CD14-positive monocyte (primary cell): ENCODE measurements around the gene SPAG8. TPM values are rescaled to one million over a fixed set of nuclear protein-coding genes. Genes with fewer than 3 reads are reported as not detected.

Source experiments
- DNase-seq, 3 donors: peaks; one replicate each; pipeline ENCODE4 v3.0.0-alpha.2; 2011 to 2022
- H2AFZ ChIP-seq: 2 replicates; pipeline ENCODE4 v1.6.0; 2012; ENCODE audit warnings: mild to moderate bottlenecking, low read depth, low read length, inconsistent platforms; ENCODE audit not compliant: insufficient read depth, poor library complexity, severe bottlenecking
- H3K27ac ChIP-seq, 2 donors: 1 replicate in 1 of 2; 2 replicates in 1 of 2; pipeline ENCODE4 v1.5.1; 2012 to 2013; ENCODE audit warnings: low read length in 2 of 2, control low read depth in 1 of 2, inconsistent platforms in 1 of 2, low read depth in 1 of 2, mild to moderate bottlenecking in 1 of 2
- H3K27me3 ChIP-seq, 2 donors: one replicate each; pipeline versions ENCODE4 v1.6.0 to v1.6.1; 2011 to 2013; ENCODE audit warnings: low read length in 2 of 2; ENCODE audit not compliant: control insufficient read depth in 2 of 2, insufficient read depth in 2 of 2
- H3K36me3 ChIP-seq, 2 donors: replicated peaks in 1 of 2; 1 replicate in 1 of 2; 2 replicates in 1 of 2; pipeline versions ENCODE4 v1.5.1 to v1.6.1; 2012 to 2013; ENCODE audit warnings: low read length in 2 of 2, control low read depth in 1 of 2, inconsistent platforms in 1 of 2, mild to moderate bottlenecking in 1 of 2; ENCODE audit not compliant: insufficient read depth in 2 of 2, control insufficient read depth in 1 of 2
- H3K4me1 ChIP-seq, 2 donors: 1 replicate in 1 of 2; 2 replicates in 1 of 2; pipeline versions ENCODE4 v1.5.1 to v1.6.1; 2012 to 2013; ENCODE audit warnings: low read length in 2 of 2, control low read depth in 1 of 2, inconsistent platforms in 1 of 2, mild to moderate bottlenecking in 1 of 2, moderate library complexity in 1 of 2; ENCODE audit not compliant: insufficient read depth in 2 of 2, control insufficient read depth in 1 of 2
- H3K4me2 ChIP-seq: replicated peaks from 2 replicates; pipeline ENCODE3; 2012; ENCODE audit warnings: low read length, moderate library complexity, mild to moderate bottlenecking; ENCODE audit not compliant: poor library complexity, severe bottlenecking; ENCODE audit errors: extremely low read depth
- H3K4me3 ChIP-seq, 3 experiments: fragments of 200-600 bp in 1 of 3; sonication (generic) in 1 of 3; replicated peaks in 1 of 3; 1 replicate in 2 of 3; 2 replicates in 1 of 3; pipeline ENCODE4 v1.5.1; 2011 to 2013; ENCODE audit warnings: low read length in 3 of 3, mild to moderate bottlenecking in 3 of 3, control low read depth in 2 of 3, low read depth in 2 of 3, inconsistent platforms in 1 of 3, moderate library complexity in 1 of 3
- H3K79me2 ChIP-seq: 2 replicates; pipeline ENCODE4 v1.6.0; 2012; ENCODE audit warnings: mild to moderate bottlenecking, control low read depth, inconsistent platforms, low read length, moderate library complexity; ENCODE audit not compliant: insufficient read depth
- H3K9ac ChIP-seq: 2 replicates; pipeline ENCODE4 v1.6.0; 2017; ENCODE audit warnings: low read length, mild to moderate bottlenecking; ENCODE audit not compliant: insufficient read depth, poor library complexity, severe bottlenecking
- H3K9me3 ChIP-seq, 2 donors: replicated peaks in 1 of 2; 1 replicate in 1 of 2; 2 replicates in 1 of 2; pipeline versions ENCODE4 v1.5.1 to v1.6.1; 2012 to 2013; ENCODE audit warnings: low read length in 2 of 2, control low read depth in 1 of 2; ENCODE audit not compliant: control insufficient read depth in 1 of 2, insufficient read depth in 1 of 2
- H4K20me1 ChIP-seq: 2 replicates; pipeline ENCODE4 v1.6.0; 2012; ENCODE audit warnings: mild to moderate bottlenecking, low read length, control low read depth, moderate library complexity; ENCODE audit not compliant: insufficient read depth
- H3K27ac Mint-ChIP-seq, 7 donors: one replicate each; pipeline ENCODE4 v1.8.0; 2020; ENCODE audit warnings: mild to moderate bottlenecking in 7 of 7, mixed read lengths in 7 of 7, moderate library complexity in 6 of 7, inconsistent platforms in 2 of 7
- H3K27me3 Mint-ChIP-seq, 3 donors: one replicate each; pipeline ENCODE4 v1.8.0; 2021 to 2022; ENCODE audit warnings: low read depth in 3 of 3, mild to moderate bottlenecking in 3 of 3, mixed read lengths in 3 of 3, moderate library complexity in 3 of 3, inconsistent platforms in 1 of 3
- H3K36me3 Mint-ChIP-seq, 2 donors: one replicate each; pipeline ENCODE4 v1.8.0; 2020; ENCODE audit warnings: mixed read lengths in 2 of 2, inconsistent platforms in 1 of 2, mild to moderate bottlenecking in 1 of 2
- H3K4me1 Mint-ChIP-seq: one replicate; pipeline ENCODE4 v1.8.0; 2020; ENCODE audit warnings: mild to moderate bottlenecking, mixed read lengths
- H3K4me3 Mint-ChIP-seq, 2 donors: one replicate each; pipeline ENCODE4 v1.8.0; 2020; ENCODE audit warnings: mild to moderate bottlenecking in 2 of 2, mixed read lengths in 2 of 2, moderate library complexity in 1 of 2
- H3K9me3 Mint-ChIP-seq, 7 donors: one replicate each; pipeline ENCODE4 v1.8.0; 2020 to 2022; ENCODE audit warnings: mixed read lengths in 7 of 7, mild to moderate bottlenecking in 6 of 7, moderate library complexity in 6 of 7, inconsistent platforms in 2 of 7
- CTCF ChIP-seq: fragments of 200-600 bp; IDR thresholded peaks from one replicate; pipeline ENCODE4 v1.8.0; 2022; ENCODE audit warnings: antibody characterized with exemption, mild to moderate bottlenecking
- WGBS: methylation state at CpG from one replicate; pipeline ENCODE4 v1.1.5; 2013; ENCODE audit warnings: missing lambda C conversion rate; ENCODE audit not compliant: insufficient coverage; 5-methylcytosine and 5-hydroxymethylcytosine counted together
- intact Hi-C, 2 donors: fragments of 100-400 bp; cut with micrococcal nuclease; formaldehyde crosslinking; loops; one replicate each; pipeline versions ENCODE4 v1.15.0 to v1.15.1; 2023
- polyA plus RNA-seq, 3 donors: library from polyadenylated mRNA; depleted of rRNA in 1 of 3; unstranded in 2 of 3; stranded (reverse) in 1 of 3; fragments of 300-500 nt in 2 of 3; fragments of >200 nt in 1 of 3; fragmentation: Illumina TruSeq in 2 of 3; gene quantifications; 1 replicate in 2 of 3; 2 replicates in 1 of 3; pipeline ENCODE4 v1.2.3, GENCODE V29; 2012 to 2021

Gene SPAG8
- polyA plus RNA-seq, 3 donors: 0.52 to 2.9 (median 0.68) TPM

GRCh38 chr9:35816708-35817107, 4.6 kb upstream of the SPAG8 start:
- intact Hi-C loops: loop anchor here in 1 of 2 donors (10.0 kb wide), 1 partner anchor 212 kb away; the partner anchor contains the start of gene TESK1
- peaks cover 4% of the 10 kb centered on the region for H3K79me2 ChIP-seq
- Mint-ChIP-seq H3K36me3 (no peaks in the 10 kb centered on the region), H3K27me3 (peaks cover 3 to 8% (median 6%) of the 10 kb centered on the region in 3 donors), H3K4me3 (no peak overlapping the region), H3K4me1 (peaks cover 28% of the 10 kb centered on the region), H3K9me3 (no peaks in the 10 kb centered on the region), H3K27ac (no peak overlapping the region)
- DNase-seq: no peak
- H3K4me2 ChIP-seq: no peak overlapping the region
- H3K36me3 ChIP-seq: no peaks in the 10 kb centered on the region
- H3K4me3 ChIP-seq: no peak overlapping the region
- 100% methylated on average over 1 of the region's 1 CpG for WGBS
- no peak overlapping the region for H3K9ac ChIP-seq
- no peak for TF ChIP-seq CTCF
- H3K9me3 ChIP-seq: no peaks in the 10 kb centered on the region
- H2AFZ ChIP-seq: no peak overlapping the region
- H3K27ac ChIP-seq: no peak overlapping the region
- H3K27me3 ChIP-seq: no peaks in the 10 kb centered on the region
- H4K20me1 ChIP-seq: no peaks in the 10 kb centered on the region
- H3K4me1 ChIP-seq: peaks cover 29 to 38% of the 10 kb centered on the region in 2 donors

- no peak for TF ChIP-seq CTCF
- Mint-ChIP-seq H3K9me3 (no peaks in the 10 kb centered on the region), H3K4me3 (peak within 1 kb of the TSS; percentile 88 to 94), H3K27me3 (peaks cover 3 to 9% (median 5%) of the 10 kb centered on the region in 3 donors), H3K4me1 (peaks cover 34% of the 10 kb centered on the region), H3K36me3 (peaks cover 0 to under 1% of the 10 kb centered on the region in 2 donors), H3K27ac (peak within 1 kb of the TSS; percentile 84 to 95 (median 93))
- no peaks in the 10 kb centered on the region for H3K9me3 ChIP-seq
- H4K20me1 ChIP-seq: no peaks in the 10 kb centered on the region
- peak within 1 kb of the TSS; percentile 78 to 90 (median 88) for H3K4me3 ChIP-seq
- no peaks in the 10 kb centered on the region for H3K36me3 ChIP-seq
- peak within 1 kb of the TSS; percentile 70 to 80 for H3K27ac ChIP-seq
- H3K9ac ChIP-seq: peak within 1 kb of the TSS; percentile 71
- no peaks in the 10 kb centered on the region for H3K27me3 ChIP-seq
- peaks cover 35 to 44% of the 10 kb centered on the region in 2 donors for H3K4me1 ChIP-seq
- DNase-seq: peak; percentile 91 to 96 (median 92)
- peak within 1 kb of the TSS; percentile 99 for H2AFZ ChIP-seq
- 0% methylated on average over 43 of the region's 52 CpGs for WGBS
- intact Hi-C loops: loop anchor here (5.0 to 10.0 kb wide), 2 partner anchors 168 to 210 kb away; partner anchors contain the start of gene TESK1 (in 1 of the 2)
- H3K79me2 ChIP-seq: peaks cover 4% of the 10 kb centered on the region
- H3K4me2 ChIP-seq: peak within 1 kb of the TSS; percentile 94
Measured at GRCh38 chr9:35814841-35815543, 2.9 kb upstream of the SPAG8 start, which contains the start of gene HINT2. Gene HINT2 (minus strand): TSS chr9:35815042. CDS start chr9:35814979, 63 bp downstream.
